ENCODE data around the gene S1PR1.
A peak's percentile ranks its signal among the peaks of the same experiment; 100 is the strongest.

The S1PR1 gene

GRCh38 chr1:101282314-101283038 is 45.7 kb downstream of the S1PR1 start:
- no peak for DNase-seq

GRCh38 chr1:101283443-101283842 is 46.6 kb downstream of the S1PR1 start:
- DNase-seq, result no peak

- DNase-seq, result no peak
These were observed 47.2 kb downstream of the S1PR1 start for GRCh38 chr1:101284021-101284420.

GRCh38 chr1:101284622-101285218 is 47.9 kb downstream of the S1PR1 start:
- no peak for DNase-seq

GRCh38 chr1:101285922-101286570 is 49.2 kb downstream of the S1PR1 start:
- DNase-seq, result no peak

- DNase-seq, result peak; percentile 29
These were observed 51.7 kb downstream of the S1PR1 start for GRCh38 chr1:101288491-101288944.

- no peak for DNase-seq
These were observed 53.5 kb downstream of the S1PR1 start for GRCh38 chr1:101290119-101290921.

All from NCI-H2081 treated with DMSO at 0.1 percent for 48 hours (cell line).